GM23338 (cell line): Measurements from ENCODE around the gene TNIP3.

ENCODE experiments used
- CREB1 ChIP-seq: fragments of 250-450 bp; sonication (Bioruptor Pico); IDR thresholded peaks from 2 replicates; pipeline ENCODE4 v1.5.0; 2020; ENCODE audit warnings: low read depth, mild to moderate bottlenecking, moderate library complexity
- CTCF ChIP-seq, 2 experiments: fragments of 200-600 bp in 1 of 2; sonication (generic) in 1 of 2; conservative IDR thresholded peaks; 2 replicates each; pipeline versions ENCODE4 v1.5.1 to v1.6.1; 2016 to 2017; ENCODE audit warnings: antibody characterized with exemption in 2 of 2, low read depth in 2 of 2, mild to moderate bottlenecking in 2 of 2, moderate library complexity in 1 of 2
- ETS1 ChIP-seq: IDR thresholded peaks from 2 replicates; pipeline ENCODE4 v1.6.1; 2016; ENCODE audit warnings: antibody characterized with exemption
- EZH2 ChIP-seq: fragments of 200-600 bp; sonication (generic); IDR thresholded peaks from one replicate; pipeline ENCODE4 v1.8.0; 2017; ENCODE audit warnings: antibody characterized with exemption, mild to moderate bottlenecking, low read depth; ENCODE audit not compliant: unreplicated experiment
- EZH2phosphoT487 ChIP-seq: fragments of 200-600 bp; sonication (generic); IDR thresholded peaks from one replicate; pipeline ENCODE4 v1.8.1; 2018; ENCODE audit warnings: antibody characterized with exemption; ENCODE audit not compliant: unreplicated experiment
- JUNB ChIP-seq: IDR thresholded peaks from one replicate; pipeline ENCODE4 v1.6.1; 2016; ENCODE audit warnings: antibody characterized with exemption; ENCODE audit not compliant: unreplicated experiment
- POLR2AphosphoS5 ChIP-seq: IDR thresholded peaks from 2 replicates; pipeline ENCODE4 v1.6.1; 2016; ENCODE audit warnings: antibody characterized with exemption, low read depth
- REST ChIP-seq: IDR thresholded peaks from one replicate; pipeline ENCODE4 v1.6.1; 2018; ENCODE audit warnings: antibody characterized with exemption; ENCODE audit not compliant: unreplicated experiment
- STAT1 ChIP-seq: IDR thresholded peaks from one replicate; pipeline ENCODE4 v1.6.1; 2016; ENCODE audit warnings: antibody characterized with exemption; ENCODE audit not compliant: unreplicated experiment
- ZNF114 ChIP-seq: fragments of 250-450 bp; sonication (Bioruptor Pico); IDR thresholded peaks from 2 replicates; pipeline ENCODE4 v1.5.0; 2020; ENCODE audit warnings: mild to moderate bottlenecking, moderate library complexity

GRCh38 chr4:121098266-121098665 lies 65.9 kb downstream of the TNIP3 start:
- no peak for TF ChIP-seq CTCF (conservative IDR thresholded peaks at IDR 0.05; ENCODE audit: low read depth in 2 of 2)
- no peak for TF ChIP-seq STAT1
- no peak for TF ChIP-seq ETS1
- TF ChIP-seq POLR2AphosphoS5, result no peak
- TF ChIP-seq EZH2, result no peak
- TF ChIP-seq REST, result no peak
- no peak for TF ChIP-seq JUNB
- no peak for TF ChIP-seq EZH2phosphoT487
- no peak for TF ChIP-seq CREB1
- no peak for TF ChIP-seq ZNF114 (CRISPR knock-in tag)
